HG02970 (cell line): Measurements from ENCODE around the gene DOCK9.

Source experiments
- ATAC-seq: cut with Tn5 transposase; IDR thresholded peaks from one replicate; pipeline ENCODE4 v1.9.1; 2021; ENCODE audit warnings: mild to moderate bottlenecking, moderate library complexity, moderate number of reproducible peaks; ENCODE audit not compliant: unreplicated experiment, low FRiP score

DOCK9 gene

DNA sequence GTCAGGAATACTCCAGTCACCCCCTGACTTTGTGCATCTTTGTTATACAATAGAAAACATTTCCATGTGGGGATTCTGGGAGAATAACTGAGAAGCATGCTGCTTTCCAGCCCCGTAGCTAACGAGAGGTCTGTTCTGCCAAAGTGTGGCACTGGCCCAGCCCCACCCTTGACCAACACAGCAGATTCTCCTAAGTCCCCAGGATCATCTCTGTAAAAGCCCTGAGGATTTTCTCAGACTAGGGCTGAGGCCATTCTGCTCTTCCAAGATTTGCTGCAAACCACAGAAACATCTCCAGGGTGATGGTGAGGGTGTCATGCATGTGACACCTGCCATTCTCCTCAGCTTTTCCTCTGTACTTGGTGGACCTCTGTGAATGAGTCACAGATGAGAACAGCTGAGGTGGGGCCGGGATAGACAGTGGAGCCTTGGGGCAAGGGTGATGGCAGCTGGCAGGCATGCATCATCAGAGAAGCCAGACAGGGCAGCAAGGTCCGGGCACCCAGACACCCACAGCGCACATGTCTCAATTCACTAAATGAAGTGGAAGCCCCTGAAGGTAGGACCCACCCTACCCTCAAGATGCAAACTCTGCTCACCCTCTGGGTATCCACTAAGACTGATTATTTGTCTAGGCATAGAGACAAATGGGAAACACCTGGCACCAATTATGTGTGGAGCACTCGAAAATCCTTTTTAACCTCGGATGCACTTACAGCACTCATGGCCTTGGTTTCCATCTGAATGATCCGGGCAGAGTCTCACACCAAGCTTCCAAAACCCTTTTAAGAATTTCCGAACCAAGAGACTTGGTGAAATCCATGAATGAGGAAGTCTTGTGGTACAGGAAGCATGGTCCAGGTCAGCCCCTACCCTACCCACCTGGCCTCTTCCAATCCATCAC lies 20.1 kb upstream of the DOCK9 start:
- ATAC-seq, result no peak

DNA sequence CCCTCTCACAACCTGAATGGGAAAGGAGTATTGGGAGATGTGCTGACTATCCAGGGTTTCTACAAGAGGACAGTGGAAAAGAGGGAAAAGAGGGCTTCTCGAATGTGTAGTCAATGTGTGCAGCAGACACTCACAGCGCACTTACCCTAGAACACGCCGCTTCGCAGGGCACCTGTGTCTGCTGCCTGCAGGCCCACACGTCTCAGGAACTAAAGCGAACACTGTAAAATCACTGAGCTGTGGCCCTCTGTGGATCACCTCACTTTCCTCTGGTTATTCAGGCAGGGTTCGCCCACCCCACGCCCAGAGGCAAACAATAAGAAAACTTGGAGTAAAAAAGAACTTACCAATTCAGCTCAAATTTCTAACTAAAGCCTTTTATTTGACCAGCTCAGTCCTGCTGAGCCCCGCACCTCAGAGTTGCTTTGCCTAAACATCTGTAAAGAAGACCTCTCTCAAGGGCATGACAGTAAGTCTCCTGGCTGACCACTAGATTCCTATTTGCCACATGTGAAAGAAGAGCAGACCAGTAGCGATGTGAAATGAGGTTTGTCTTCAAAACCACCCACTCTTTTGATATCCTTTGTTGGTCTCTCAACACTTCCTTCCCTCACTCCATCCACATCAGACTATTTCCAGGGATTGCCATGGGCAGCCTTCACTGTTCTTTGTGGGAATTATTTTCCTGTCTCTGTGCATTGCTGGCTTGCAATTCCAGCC lies 19.3 kb upstream of the DOCK9 start:
- no peak for ATAC-seq

DNA sequence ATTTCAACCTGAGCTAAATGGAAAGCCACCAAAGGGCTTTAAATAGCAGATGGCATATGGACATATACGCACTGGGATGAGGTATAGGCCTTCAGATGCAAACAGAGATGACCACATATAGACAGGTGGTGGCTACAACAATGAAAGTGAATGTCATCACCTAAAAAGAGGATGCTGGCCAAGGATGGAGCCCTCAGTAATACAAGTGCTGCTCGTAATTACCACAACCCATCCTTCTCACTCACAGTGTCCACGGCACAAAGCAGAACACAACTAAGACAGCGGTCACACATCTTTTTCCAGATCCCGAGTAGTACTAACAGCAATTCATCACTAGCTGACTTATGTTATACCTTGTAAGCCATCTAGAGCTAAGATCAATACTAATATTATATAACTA lies 18.2 kb upstream of the DOCK9 start:
- no peak for ATAC-seq

DNA sequence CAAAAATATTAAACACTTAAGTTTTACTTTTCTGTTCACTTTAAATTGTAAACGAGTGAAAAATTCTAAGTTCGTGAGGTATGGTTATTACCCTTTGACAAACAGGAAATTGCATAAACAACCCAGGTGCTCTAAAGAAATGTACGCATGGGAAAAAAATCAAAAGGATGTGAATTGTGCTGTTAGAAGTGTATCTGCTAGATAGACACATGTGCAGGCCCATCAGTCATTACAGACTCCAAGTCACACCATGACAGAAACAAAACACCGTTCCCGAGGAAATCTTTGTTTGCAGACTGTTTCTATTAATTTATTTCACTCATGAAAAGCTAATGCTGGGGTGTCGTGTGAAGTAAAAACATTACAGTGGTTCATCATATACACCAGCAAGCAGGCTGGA lies 17.0 kb upstream of the DOCK9 start:
- ATAC-seq, result no peak

DNA sequence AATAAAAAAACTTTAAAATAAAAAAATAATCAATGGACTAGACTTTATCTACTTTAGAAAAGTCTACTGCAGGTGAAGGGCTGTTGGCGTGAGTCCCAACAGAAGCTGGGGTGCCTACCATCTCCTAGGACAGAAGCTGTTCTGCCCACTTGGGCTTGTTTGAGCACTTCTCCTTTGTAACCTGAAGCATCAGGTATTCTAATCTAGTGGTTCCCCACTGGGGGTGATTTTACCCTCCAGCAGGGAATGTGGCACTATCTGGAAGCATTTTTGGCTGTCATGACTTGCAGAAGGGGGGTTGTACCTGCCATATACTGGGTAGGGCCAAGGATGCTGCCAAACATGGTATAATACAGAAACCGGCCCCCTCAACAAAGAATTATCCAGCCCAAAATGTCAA lies 16.2 kb upstream of the DOCK9 start:
- no peak for ATAC-seq

DNA sequence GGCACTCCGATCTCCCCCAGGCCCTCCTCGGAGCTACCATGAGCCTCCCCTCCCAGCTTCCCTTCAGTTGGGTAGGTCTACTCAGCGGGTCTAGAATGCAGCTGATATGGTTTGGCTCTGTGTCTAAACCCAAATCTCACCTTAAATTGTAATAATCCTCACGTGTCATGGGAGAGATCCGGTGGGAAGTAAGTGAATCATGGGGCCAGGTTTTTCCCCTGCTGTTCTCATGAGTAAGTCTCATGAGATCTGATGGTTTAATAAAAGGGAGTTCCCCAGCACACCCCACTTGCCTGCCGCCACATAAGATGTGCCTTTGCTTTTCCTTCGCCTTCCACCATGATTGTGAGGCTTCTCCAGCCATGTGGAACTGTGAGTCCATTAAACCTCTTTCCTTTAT lies 14.5 kb upstream of the DOCK9 start:
- ATAC-seq, result no peak

DNA sequence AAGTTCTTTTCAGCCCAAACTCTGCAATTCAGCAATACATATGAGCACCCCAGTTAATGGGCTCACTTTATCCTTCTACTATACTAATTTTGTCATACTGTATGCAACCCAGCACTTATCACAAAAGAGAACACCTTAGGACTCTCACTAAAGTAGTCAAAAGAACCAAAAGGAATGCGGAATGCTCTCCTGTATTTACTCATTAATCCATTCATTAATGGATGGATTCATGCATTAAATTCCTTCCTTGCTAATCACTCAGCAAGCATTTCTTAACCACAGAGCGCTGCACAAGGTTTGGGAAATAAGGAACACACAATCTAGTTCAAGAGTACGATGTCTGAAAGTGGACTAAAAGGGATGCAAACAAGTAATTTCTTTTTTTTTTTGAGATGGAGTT lies 12.8 kb upstream of the DOCK9 start:
- no peak for ATAC-seq

DNA sequence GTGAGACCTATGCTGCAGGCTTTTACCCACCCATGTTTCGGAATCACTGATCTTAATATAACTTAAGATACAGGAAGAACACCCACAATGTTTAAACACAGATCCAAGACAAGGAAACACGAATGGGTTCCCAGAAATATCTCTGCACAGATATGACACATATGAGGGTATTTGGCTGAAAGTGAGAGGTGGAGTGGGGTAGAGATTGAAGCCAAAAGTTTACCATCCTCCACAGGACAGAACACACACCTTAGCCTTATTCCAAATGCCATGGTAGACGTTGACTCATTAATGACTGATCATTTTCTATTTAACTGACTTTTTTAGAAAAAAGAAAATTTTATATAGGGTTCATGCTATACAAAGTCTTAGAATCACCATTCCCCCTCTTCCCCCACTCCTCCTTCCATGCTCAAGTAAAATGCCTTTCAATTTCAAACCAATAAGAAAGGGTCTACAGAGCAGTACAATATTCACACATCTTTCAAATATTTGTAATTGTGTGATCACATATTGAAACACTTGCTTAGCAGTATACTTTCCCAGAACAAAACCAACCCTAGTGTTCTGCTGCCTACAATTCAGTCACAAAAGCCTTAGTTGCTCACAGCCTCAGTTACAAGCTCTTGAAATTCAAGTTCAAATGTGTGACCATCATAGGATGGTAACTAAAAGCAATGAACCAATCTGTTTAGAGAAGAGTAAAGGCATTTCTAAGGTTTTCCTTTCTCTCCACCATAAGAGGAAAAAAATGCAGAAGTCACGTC lies 11.8 kb upstream of the DOCK9 start:
- ATAC-seq, result no peak

DNA sequence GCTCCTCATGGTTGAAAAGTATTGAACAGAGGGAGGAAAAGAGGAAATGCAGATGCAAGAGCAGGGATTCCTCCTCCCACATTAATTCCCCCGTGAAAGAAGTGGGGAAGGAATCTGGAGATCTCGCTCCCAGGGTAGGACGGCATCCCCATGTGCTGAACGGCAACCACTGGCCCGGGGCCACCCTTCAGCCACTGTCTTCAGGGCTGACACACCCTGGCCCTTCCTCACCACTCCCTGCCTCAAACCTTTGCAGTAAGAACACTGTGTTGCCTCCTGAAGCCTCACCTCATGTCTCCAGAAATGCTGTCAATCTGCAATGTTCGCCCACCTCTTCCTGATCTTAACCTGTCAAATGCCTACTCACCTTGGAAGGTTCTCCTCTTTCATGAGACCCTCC lies 10.9 kb upstream of the DOCK9 start:
- no peak for ATAC-seq

DNA sequence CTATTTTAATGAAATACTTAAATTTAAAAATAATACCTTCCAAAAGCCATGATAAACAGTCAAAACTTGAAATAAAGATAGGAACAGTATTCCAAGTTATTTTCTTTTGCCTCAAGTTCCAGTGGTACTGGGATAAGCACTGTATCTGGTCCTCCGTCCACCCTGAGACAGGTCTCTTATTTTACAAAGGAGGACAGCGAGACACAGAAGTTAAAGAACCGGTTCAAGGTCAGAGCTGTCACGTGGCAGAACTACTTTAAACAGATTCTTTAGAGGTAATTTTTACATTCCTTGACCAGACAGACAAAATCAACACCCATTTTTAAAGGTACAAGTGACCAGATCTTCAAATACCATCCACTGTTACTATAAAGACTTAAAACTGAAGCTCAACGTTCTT lies 10.4 kb upstream of the DOCK9 start:
- ATAC-seq, result no peak

DNA sequence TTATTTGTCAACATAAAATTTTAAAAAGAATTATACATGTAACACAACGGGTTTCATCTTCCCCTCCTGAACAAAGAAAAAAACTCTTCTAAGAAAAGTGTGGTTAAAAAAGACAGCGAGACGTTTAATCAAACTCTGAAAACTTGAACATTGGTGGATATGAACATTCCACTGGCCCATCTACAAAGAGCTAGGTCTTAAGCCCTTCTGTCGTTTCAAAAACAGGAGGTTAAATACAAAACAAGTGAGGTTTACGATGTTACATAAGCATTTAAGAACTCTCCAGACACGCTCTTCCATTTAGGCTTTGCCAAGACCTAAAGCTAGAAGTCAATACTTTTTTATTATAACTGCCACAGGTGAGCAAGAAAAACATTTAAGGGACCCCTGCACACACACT lies 9.4 kb upstream of the DOCK9 start:
- ATAC-seq, result no peak

DNA sequence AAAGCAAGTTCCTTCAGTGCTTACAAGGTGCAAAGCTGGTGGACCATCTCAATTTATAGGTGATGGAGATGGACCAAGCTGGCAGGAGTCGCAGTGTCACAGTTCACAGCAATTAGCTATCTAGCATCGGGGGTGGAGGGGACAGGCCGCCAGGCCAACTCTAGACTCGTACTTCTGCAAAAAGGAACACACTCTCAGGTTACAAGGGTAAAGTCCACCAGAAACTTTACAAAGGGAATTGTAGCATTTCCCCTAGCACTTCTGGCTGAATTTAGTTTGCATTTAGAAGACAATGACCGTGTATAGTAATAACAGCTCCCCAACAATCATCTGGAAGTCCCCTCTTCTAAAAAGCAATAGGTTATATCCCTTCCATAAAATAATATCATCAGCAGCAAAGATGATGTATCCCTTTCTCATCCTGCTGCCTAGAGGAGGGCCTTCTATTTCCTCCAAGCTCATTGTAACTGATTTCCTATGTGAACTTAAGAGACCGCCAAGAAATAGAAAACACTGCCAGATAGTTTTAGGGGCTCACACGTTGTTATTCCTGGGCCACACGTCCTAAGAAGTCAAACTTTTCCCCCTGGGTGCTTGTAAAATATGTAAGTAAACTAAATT lies 8.5 kb upstream of the DOCK9 start:
- no peak for ATAC-seq

DNA sequence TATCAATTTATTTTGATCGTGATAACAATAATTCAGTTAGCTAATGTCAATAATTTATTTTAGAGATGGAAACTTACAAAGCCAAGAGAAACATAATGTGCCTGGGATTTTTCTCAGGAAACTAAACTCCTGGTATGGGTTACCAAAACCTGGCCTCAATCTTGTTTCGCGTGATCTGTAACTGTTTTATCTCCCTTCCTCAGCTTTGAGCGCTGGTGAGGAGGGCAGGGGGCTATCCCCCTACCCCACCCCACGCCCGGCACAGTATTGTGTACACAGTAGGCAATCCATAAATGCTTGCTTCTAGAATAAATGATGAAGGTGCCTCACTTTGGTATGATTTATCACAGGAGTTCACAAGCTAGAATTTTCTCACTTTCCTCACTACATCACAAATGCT lies 7.7 kb upstream of the DOCK9 start:
- ATAC-seq, result no peak

DNA sequence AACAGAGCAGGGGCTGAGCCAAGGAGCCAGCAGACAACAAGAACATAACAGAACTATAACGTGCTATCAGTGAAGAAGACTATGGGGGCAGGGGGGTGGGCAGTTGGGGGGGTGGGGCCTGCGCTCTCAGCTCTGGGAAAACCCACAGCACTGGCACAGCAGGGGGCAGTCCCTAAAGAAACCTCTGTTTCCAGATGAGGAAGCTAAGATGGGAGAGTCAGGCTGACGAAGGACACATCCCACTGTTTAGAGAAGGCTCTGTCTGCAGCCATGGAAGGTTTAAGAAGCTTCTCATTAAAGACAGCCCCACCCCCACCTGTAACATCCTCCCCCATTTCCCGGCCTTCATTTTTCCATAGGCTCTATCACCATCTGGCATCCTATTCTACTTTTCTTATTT lies 7.1 kb upstream of the DOCK9 start:
- ATAC-seq, result no peak

DNA sequence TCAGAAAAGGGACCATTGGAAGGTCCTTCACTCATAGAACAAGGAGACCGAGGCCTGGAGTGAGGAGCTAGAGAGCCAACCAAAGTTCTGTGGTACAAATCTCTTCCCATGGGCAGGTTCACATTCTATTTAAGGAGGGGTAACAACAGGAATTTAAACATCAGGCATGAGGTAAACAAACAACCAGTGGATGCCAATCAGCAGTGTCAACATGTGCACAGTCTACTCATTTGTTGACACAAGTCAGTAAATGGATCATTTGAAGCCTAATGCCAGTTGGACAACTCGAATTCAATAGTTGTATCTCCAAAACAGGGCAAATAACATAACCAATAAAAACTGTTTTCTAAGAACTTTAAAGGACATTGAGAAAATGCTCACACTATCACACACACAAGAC lies 6.3 kb upstream of the DOCK9 start:
- no peak for ATAC-seq

DNA sequence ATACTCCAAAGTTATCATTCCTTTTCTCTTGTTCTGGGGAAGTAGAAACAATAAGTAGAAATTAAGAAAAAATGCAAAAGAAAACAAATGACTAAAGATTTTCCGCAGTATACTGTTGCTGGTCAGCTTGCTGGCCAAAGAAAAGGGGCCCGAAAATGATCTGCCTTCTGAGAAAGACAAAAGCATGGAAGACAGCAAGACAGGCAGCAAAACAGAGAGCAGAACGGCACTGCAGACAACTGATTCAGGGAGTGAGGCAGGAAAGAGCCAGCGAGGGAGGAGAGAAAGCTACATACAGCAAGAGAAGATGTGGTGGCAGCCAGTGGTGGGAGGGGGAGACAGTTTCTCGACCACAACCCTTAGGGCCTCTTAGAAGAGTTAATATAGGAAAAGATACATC lies 5.3 kb upstream of the DOCK9 start:
- ATAC-seq, result no peak

DNA sequence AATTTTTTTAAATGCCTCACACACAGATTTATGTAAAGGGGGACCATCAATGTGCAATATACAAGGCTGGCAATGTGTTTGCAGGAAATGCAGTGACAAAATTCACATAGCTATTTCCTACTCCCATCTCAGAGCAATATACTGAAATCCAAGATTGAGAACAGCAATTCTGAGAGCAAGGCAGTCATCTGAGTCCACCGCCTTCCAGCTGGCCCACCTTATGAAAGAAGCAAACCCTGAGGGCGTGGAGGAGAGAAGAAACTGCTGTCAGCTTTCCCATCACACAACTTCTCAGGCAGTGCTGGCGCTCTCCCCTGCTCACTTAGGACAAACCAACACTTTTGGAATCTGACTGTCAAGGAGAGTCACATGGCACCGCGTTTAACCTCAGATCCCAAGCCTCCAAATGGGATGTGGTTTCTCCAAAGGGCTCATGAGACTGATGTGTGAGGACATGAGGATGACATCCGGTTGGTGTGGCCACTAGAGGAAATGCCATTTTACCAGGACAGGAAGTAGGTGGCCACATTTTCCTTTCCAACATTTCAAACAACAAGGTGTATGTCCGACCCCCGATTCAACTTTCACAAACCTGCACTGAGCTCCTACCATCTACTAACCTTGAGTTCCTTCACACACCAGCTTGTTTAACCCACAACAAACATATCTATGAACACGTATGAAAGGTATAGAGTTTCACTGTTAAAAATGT lies 3.7 kb upstream of the DOCK9 start:
- no peak for ATAC-seq

DNA sequence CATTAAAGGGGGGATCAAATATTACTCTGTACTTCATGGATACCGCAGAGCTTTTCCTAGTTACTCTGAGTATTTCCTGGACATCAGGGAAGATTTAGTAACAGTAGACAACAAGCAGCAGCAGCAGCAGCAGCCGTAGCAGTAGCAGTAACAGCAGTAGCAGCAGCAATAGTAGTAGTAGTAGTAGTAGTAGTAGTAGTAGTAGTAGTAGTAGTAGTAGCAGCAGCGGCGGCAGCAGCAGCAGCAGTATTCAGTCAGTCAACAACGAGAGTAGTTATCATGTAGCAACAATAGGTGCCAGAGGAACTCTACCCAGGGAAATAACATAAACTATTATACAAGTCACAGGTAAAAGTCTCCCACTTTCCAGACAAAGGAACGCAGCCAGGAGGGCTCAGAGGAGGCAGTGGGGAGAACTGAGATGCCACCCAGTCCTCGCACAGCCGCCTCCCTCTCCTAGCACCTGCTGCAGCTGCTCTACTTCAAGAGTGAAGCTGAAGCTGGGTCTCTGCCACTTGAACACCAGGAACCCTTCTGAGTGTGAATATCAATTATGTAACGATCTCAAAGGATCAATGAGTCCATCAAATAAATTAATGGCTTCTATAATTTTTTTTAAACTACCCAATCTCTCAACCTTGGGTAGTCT lies 1.3 kb upstream of the DOCK9 start:
- no peak for ATAC-seq

DNA sequence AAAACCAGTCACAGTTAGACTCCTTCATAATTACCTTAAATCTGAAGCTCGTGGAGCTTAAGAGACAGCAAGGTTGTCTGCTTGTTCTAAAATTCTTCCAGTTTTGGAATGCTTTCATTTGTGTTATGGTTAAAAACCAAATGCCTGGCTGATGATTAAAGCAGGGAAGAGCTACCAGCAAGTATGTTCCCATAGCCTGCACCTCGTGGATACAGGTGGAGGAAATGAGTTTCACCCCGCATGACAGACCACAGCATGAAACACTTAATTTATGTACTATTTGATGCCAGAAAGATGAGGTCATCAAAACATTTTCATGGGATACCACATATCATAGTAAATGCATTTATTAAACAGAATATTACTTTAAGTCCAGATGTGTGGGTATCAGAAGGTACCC lies 416 bp upstream of the DOCK9 start:
- no peak for ATAC-seq

DNA sequence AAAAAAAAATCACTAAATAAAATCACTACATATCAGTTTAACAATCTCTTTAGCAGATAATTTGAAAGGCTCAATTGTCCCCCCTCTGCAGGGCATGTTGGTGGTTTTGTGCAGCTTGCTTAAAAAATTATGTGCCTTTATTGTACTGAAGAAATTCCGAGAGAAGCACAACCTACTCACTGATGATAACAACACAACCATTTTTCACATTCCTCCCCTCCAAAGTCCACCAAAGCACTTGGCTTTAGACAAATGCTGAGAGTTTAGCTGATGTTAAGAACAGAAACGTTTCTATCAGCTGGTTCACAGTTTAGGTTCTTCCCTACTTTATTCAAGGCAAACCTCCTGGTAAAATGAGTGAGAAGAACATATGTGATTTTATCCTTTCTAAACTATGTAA lies 923 bp downstream of the DOCK9 start:
- no peak for ATAC-seq
